ENCODE results near the gene VPS72.
"Not testable (repeated sequence)": the region's sequence is repeated elsewhere in the genome, so short reads cannot be mapped to it uniquely, and the experiment has no call there.

VPS72 gene

GRCh38 chr1:151189637-151190445 lies at the start of gene VPS72:
Gene VPS72, minus strand, starts transcription at chr1:151190197. Its CDS starts 76 bp downstream, at chr1:151190121.
- peak; percentile 90 for DNase-seq

DNA sequence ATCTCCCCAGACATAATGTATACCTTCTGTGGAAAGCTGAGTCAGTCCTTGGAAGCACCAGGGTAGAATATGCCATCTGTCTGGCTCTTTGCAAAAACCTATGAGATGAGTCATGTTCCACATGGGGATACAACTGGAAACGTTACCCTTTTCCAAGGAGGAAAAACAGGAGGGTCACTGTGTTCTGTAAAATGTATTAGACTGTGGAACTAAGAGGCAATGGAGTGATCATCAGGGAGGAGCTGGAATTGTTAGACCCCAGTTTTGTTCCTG lies 48.4 kb upstream of the VPS72 start:
- DNase-seq: no peak

DNA sequence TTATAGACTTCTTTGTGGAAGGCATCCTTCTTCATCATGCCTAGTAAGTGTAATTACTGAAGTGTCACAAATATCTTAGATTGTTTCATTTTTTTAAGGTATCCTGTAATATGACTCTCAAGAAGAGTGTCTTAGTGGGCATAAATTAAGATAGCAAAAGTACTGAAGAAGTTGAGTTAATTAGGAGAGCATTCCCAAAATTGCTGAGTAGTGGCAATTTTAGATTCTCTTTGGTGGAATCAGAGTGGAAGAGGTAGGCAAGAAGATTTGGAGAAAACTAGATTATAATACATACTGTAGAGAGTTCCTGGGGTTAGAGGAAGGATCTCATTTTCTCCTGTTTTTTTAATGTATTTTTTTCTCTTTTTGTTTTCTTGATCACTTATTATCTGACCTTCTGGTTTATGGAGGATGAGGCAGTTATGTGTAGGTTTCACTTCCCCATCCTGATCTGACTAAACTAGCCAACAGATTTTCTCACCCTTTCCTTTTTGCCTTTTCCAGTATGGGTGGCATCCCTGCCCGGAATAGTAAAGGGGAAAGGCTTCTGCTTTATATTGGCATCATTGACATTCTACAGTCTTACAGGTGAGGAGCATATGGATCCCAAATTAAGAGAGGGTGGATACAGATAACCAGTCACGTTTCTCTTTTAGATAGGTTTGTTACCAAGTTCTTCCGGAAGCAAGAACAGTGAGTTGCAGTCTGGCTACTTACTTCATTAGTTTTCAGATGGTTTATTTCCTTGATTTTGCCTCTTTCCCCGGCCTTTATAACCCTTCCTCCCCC lies 47.9 kb upstream of the VPS72 start:
- DNase-seq: no peak

DNA sequence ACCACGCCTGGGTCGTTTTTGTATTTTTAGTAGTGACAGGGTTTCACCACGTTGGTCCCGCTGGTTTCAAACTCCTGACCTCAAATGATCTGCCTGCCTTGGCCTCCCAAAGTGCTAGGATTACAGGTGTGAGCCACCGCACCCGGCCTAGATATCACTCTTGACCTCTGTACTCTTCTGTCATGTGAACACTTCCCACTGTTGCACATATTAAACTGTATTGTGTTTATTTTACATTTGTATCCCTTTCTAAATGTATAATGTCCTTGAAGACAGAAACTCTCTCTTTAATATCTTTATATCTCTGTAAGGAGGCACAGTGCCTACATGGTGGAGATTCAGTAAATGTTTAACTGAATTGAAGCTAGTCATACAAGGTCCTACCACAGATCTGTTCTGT lies 45.2 kb upstream of the VPS72 start:
- DNase-seq: no peak

- no peak for DNase-seq
These were observed 32.1 kb upstream of the VPS72 start for GRCh38 chr1:151222130-151222529.

GRCh38 chr1:151221616-151222015 lies 31.6 kb upstream of the VPS72 start:
- no peak for DNase-seq

- no peak for DNase-seq
These were observed 23.6 kb upstream of the VPS72 start for GRCh38 chr1:151213560-151213959.

GRCh38 chr1:151211972-151212705 lies 22.1 kb upstream of the VPS72 start:
- DNase-seq: no peak

DNA sequence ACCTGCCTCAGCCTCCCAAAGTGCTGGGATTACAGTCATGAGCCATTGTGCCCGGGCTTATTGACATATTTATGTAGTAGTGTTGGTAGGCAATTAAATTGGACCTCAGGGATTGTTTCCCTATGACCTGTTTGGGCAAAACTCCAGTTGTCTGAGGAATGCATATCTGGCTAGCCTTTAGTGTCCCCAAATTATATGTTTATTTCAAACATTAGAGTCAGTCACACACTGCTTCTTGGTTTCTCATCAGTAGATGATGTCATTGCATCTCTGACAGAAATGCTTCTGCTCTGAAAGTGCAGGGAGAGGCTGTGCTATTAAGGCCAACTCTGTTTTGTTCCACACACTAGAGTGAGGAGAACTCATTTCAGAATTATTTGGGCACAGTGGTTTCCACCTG lies 20.8 kb upstream of the VPS72 start:
- no peak for DNase-seq

DNA sequence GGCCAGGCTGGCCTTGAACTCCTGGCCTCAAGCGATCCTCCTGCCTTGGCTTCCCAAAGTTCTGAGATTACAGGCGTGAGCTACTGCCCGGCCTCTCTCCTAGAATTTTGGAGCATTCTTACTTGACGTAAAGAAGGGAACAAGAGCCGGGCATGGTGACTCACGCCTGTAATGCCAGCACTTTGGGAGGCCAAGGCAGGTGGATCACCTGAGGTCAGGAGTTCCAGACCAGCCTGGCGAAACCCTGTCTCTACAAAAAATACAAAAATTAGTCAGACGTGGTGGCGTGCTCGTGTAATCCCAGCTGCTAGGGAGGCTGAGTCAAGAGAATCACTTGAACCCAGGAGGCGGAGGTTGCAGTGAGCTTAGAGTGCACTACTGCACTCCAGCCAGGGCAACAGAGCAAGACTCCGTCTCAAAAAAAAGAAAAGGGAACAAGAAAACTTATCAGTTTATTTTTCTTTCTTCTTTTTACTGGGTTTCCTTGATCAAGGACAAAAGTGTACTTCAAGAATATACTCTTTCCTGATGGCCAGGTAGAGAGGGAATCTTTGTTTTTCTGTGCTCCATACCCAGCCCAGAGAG lies 15.5 kb upstream of the VPS72 start:
- DNase-seq: not testable (repeated sequence)

DNA sequence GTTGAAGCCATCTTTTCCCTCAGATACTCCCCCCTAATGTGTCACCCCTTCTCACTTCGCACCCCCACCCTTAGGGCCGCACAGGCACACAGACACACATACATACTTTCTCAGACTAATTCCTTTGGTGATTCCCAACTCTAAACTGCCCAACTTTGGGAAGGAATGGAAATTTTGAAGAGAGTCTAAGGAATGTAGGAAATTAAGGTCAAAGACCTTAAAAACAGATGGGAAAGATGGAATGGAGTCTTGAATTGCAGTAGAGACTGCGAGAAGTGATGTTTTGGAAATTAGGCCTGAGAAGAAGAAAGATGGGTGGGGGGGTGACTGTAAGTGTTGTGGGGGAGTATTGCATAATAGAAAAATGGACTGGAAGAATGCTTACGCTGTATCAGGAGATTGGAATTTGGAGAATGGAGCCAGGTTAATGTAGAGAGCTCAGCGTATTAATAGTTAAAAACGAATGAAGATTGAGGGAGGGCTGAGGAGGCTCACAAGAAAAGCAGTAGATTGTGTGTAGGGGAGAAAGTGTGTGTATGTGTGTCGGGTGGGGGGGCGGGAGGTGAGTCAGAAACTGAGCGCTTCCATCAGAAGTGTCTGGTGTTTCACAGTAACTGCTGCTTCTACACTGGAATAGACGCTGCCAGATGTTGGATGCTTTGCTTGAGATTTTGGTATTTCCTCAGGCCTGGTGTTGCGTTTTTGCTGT lies 10.0 kb upstream of the VPS72 start:
- DNase-seq: no peak

GRCh38 chr1:151198254-151199127 lies 8.5 kb upstream of the VPS72 start, which contains the start of gene PIP5K1A:
Gene PIP5K1A, plus strand, starts transcription at chr1:151198552. Its CDS starts 445 bp downstream, at chr1:151198997.
- peak; percentile 98 for DNase-seq

- no peak for DNase-seq
These were observed 7.9 kb upstream of the VPS72 start for GRCh38 chr1:151197863-151198253.

- peak; percentile 42 for DNase-seq
These were observed 6.3 kb upstream of the VPS72 start for GRCh38 chr1:151196292-151196800.

DNA sequence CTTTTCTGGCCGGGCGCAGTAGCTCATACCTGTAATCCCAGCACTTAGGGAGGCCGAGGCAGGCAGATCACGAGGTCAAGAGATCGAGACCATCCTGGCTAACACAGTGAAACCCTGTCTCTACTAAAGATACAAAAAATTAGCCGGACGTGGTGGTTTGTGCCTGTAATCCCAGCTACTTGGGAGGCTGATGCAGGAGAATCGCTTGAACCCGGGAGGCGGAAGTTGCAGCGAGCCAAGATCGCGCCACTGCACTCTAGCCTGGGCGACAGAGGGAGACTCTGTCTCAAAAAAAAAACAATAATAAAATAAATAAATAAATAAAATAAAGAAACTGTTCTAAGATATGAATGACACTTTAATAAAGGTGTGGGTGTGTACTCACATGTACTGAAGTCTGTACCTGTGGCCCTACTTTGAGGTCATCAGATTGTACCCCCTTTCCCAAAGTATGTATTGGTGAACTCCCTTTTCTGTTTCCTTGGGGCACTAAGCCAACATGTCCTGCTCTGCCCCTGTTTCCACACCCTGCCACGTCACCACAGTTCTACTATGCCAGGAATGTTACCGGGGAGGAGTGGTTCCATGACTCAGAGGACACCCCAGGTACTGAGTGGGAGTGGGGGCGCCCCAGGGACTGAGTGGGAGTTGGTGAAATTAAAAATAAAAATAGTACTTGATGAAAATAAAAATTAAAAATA lies 5.0 kb upstream of the VPS72 start:
- DNase-seq: not testable (repeated sequence)

DNA sequence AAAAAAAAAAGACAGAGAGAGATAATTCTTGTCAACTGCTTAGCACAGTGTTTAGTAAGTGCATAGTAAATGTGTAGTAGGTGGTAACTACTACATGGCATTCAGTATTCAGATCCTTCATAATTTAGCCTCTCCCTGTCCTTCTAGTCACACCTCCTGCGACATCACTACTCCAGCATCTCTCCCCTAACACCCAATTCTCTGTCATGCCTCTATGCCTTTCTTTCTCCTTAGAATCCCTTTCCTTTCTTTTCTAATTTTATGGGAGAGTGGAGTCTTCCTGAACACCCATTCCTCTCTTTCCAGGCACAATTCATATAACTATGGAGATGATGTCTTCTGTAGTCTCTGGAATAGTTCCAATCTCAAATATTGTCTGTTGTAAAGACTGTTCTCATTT lies 3.9 kb upstream of the VPS72 start:
- DNase-seq: no peak

- no peak for DNase-seq
These were observed 3.3 kb upstream of the VPS72 start for GRCh38 chr1:151193304-151193703.

- DNase-seq: no peak
These were observed 2.0 kb upstream of the VPS72 start for GRCh38 chr1:151192047-151192446.

GRCh38 chr1:151188667-151189066 lies 1.3 kb downstream of the VPS72 start:
- DNase-seq: not testable (repeated sequence)

GRCh38 chr1:151187205-151187604 lies 2.8 kb downstream of the VPS72 start:
- DNase-seq: no peak

DNA sequence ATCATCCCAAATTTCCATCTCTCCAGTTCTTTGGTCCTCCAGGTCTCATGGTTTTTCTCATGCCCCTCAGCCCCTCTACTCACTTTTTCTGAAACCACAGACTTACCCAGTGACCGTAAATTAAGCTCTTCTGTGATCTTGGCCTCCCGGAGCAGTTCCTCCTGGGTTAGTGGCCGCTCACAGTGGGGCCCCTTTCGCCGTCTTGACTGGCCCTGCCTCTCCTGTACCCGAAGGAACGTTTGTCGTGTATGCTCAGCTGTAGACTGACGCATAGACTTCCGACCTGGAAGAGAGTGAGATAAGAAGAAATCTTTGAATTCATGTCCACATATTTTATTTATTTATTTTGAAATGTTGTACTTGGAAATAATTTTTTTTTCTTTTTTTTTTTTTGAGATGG lies 5.8 kb downstream of the VPS72 start:
- DNase-seq: no peak

All from left hindlimb (tissue), 1 donor.